ENCODE results near the gene SCPEP1.

GRCh38 chr17:56949595-56949994, 28.3 kb upstream of the SCPEP1 start:
- TF ChIP-seq ARNT (IDR thresholded peaks at IDR 0.05): no peak
- no peak for TF ChIP-seq BHLHE40 (IDR thresholded peaks at IDR 0.05; ENCODE audit: borderline replicate concordance)
- no peak for TF ChIP-seq FOXM1 (IDR thresholded peaks at IDR 0.05; ENCODE audit: borderline replicate concordance)
- TF ChIP-seq PKNOX1 (IDR thresholded peaks at IDR 0.05): no peak
- TF ChIP-seq FOXK2 (IDR thresholded peaks at IDR 0.05): no peak
- no peak for TF ChIP-seq HDGF (IDR thresholded peaks at IDR 0.05; ENCODE audit: borderline replicate concordance)
- TF ChIP-seq ELF4 (IDR thresholded peaks at IDR 0.05): no peak

Measured in HEK293T (cell line).